Pancreas (tissue), 10 donors: Measurements from ENCODE around the gene MACROD1. TPM values are rescaled to one million over a fixed set of nuclear protein-coding genes. Genes with fewer than 3 reads are reported as not detected.
A peak's percentile ranks its signal among the peaks of the same experiment; 100 is the strongest.

ENCODE experiments used
- ATAC-seq, 4 donors: fragments of 200-7000 bp; cut with Tn5 transposase; one replicate each; pipeline versions ENCODE4 v1.8.0 to v1.9.1; 2020; ENCODE audit warnings: mild to moderate bottlenecking in 4 of 4, moderate library complexity in 4 of 4
- DNase-seq, 6 donors: peaks; one replicate each; pipeline ENCODE4 v3.0.0-alpha.2; 2020
- FAIRE-seq: peaks from 2 replicates; lab custom pipeline; 2012; peaks lifted over from hg19 to GRCh38; lab: Jason Lieb, UNC
- H3K27ac ChIP-seq, 4 donors: fragments of 200-600 bp; sonication (generic); 1 replicate in 3 of 4; 2 replicates in 1 of 4; pipeline versions ENCODE4 v1.5.0 to v1.8.0; 2020
- H3K27me3 ChIP-seq, 4 donors: fragments of 200-600 bp; one replicate each; pipeline ENCODE4 v1.8.0; 2021
- H3K36me3 ChIP-seq, 3 donors: fragments of 200-600 bp; sonication (generic) in 1 of 3; one replicate each; pipeline versions ENCODE4 v1.5.0 to v1.8.0; 2020 to 2021
- H3K4me1 ChIP-seq, 3 donors: fragments of 200-600 bp; one replicate each; pipeline ENCODE4 v1.8.0; 2021
- H3K4me3 ChIP-seq, 4 donors: fragments of 200-600 bp; sonication (generic) in 2 of 4; one replicate each; pipeline versions ENCODE4 v1.5.0 to v1.8.0; 2020 to 2021
- H3K9me3 ChIP-seq, 4 donors: fragments of 200-600 bp; one replicate each; pipeline ENCODE4 v1.8.0; 2021
- CTCF ChIP-seq, 4 donors: fragments of 200-600 bp; sonication (generic) in 3 of 4; IDR thresholded peaks; one replicate each; pipeline versions ENCODE4 v1.5.0 to v1.8.0; 2021; ENCODE audit warnings: antibody characterized with exemption in 4 of 4
- WGBS, 2 donors: extraction: QIAGEN DNeasy Blood & Tissue Kit; methylation state at CpG; one replicate each; pipeline ENCODE4 v1.1.7; 2013; 5-methylcytosine and 5-hydroxymethylcytosine counted together
- intact Hi-C, 3 donors: fragments of 100-400 bp; cut with DNase I; formaldehyde crosslinking; loops; one replicate each; pipeline versions ENCODE4 v1.11.1 to v1.14.2; 2022
- polyA plus RNA-seq, 2 donors: library from polyadenylated mRNA; stranded (reverse); fragments of 200-250 nt; gene quantifications; one replicate each; pipeline ENCODE4 v1.2.3, GENCODE V29; 2013
- total RNA-seq, 6 donors: library from RNA; stranded (reverse); fragmentation: NEBNext Ultra II Directional in 4 of 6; extraction: Animal tissue kit (Norgen Biotek cat#: 25700) in 4 of 6; gene quantifications; one replicate each; pipeline versions ENCODE4 v1.2.1 to v1.2.4, GENCODE V29; 2021 to 2023
- donor health status: healthy with polysubstance abuse.
- donor health status: DM: no; HTN: no; CAD: no; lungs with moderate emphysema.
- donor health status: DM: no; HTN: no; CAD: no.
- donor health status: control.
- donor health status: control.
- donor health status: Bipolar disorder and iron deficiency.
- donor health status: DM: yes; HTN: yes; CAD: no.
- donor health status: DM: no; HTN: no; CAD: no.
- donor health status: DM: no; HTN: no; CAD: no.
- donor health status: DM: yes; HTN: yes; CAD: no.

MACROD1 gene
- total and polyA plus RNA-seq, 8 donors = 26.0 to 126 (median 34.8) TPM

- no peak for DNase-seq
- intact Hi-C loops = no loop called here
- Histone ChIP-seq H3K36me3 (no peaks in the 10 kb centered on the region), H3K27me3 (no peaks in the 10 kb centered on the region), H3K4me1 (peaks cover 49 to 59% (median 55%) of the 10 kb centered on the region in 3 donors), H3K27ac (peak overlapping the region; percentile 43 to 82 (median 73)), H3K4me3 (no peak overlapping the region), H3K9me3 (no peaks in the 10 kb centered on the region)
- TF ChIP-seq CTCF (IDR thresholded peaks at IDR 0.05) = no peak
- 53 to 56% methylated on average over 12 of the region's 12 CpGs for WGBS, 2 donors
- FAIRE-seq = no peak
- no peak for ATAC-seq
Observed at GRCh38 chr11:64126371-64126770, 39.5 kb downstream of the MACROD1 start.

DNA sequence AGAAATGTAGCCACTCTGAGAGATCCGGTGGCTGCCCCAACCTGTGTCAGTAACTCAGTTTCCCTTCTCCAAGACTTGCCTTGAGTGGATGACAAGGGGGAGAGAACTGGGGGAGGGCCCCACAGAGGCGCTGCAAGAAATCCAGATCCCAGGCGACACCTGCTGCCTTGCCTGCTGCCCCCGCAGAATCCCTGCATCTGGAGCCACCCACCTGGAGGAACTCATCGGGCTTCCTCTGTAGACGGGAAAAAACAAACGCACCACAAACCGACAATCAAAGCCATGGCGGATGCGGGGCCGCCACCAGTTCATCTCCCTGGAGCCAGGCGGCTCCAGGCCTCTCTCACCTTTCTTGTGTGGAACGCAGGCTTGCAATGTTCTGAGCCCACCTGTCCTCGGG, 40.2 kb downstream of the MACROD1 start:
- Histone ChIP-seq H3K27ac (peak overlapping the region in 3 of 4 donors; percentile 66 to 82 (median 80)), H3K4me1 (peaks cover 48 to 52% (median 49%) of the 10 kb centered on the region in 3 donors), H3K4me3 (no peak overlapping the region), H3K9me3 (no peaks in the 10 kb centered on the region), H3K36me3 (no peaks in the 10 kb centered on the region), H3K27me3 (no peaks in the 10 kb centered on the region)
- ATAC-seq = no peak
- intact Hi-C loops = no loop called here
- DNase-seq = no peak
- WGBS, 2 donors = 75 to 82% methylated on average over 14 of the region's 14 CpGs
- no peak for TF ChIP-seq CTCF (IDR thresholded peaks at IDR 0.05)
- FAIRE-seq = no peak

- H3K4me1 ChIP-seq = peaks cover 36 to 45% (median 43%) of the 10 kb centered on the region in 3 donors
- no peak overlapping the region for H3K27ac ChIP-seq
- DNase-seq (no peak), ATAC-seq (no peak), FAIRE-seq (no peak)
- no peak overlapping the region for H3K4me3 ChIP-seq
- no peaks in the 10 kb centered on the region for H3K27me3 ChIP-seq
- no peak for TF ChIP-seq CTCF (IDR thresholded peaks at IDR 0.05)
- no peaks in the 10 kb centered on the region for H3K9me3 ChIP-seq
- WGBS, 2 donors = 91 to 92% methylated on average over 9 of the region's 9 CpGs
- H3K36me3 ChIP-seq = no peaks in the 10 kb centered on the region
- intact Hi-C loops = no loop called here
Observed at GRCh38 chr11:64124147-64124546, 41.8 kb downstream of the MACROD1 start.

GRCh38 chr11:64123679-64124078, 42.2 kb downstream of the MACROD1 start:
- no peak for FAIRE-seq
- no peak for ATAC-seq
- DNase-seq = no peak
- Histone ChIP-seq H3K27ac (no peak overlapping the region), H3K4me1 (peaks cover 32 to 40% (median 40%) of the 10 kb centered on the region in 3 donors), H3K9me3 (no peaks in the 10 kb centered on the region), H3K4me3 (no peak overlapping the region), H3K27me3 (no peaks in the 10 kb centered on the region), H3K36me3 (no peaks in the 10 kb centered on the region)
- no peak for TF ChIP-seq CTCF (IDR thresholded peaks at IDR 0.05)
- 59 to 69% methylated on average over 3 of the region's 3 CpGs for WGBS, 2 donors
- intact Hi-C loops = no loop called here
